RKO (cell line): ENCODE results near the gene KIAA1328.
"Not testable (repeated sequence)": the region's sequence is repeated elsewhere in the genome, so short reads cannot be mapped to it uniquely, and the experiment has no call there.

ENCODE experiments used
- DNase-seq: peaks from one replicate; pipeline ENCODE4 v3.0.0-alpha.2; 2016; ENCODE audit warnings: low spot score

The KIAA1328 gene

DNA sequence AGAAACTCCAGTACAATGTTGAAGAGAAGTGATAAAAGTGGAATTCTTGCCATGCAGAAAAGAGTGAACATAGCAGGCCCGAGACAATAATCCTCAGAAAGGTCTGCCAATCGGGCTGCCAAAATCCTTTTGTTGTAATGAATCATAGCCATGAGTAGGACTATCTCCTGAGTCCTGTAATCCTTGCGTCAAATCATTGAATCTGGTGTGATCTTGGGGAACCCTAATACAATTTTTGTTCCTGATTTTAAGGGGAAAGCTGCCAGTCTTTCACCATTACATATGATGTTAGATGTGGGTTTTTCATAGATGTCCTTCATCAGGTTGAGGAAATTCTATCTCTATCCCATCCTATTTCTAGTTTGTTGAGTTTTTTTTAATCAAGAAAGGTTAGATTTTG is 2.4 kb upstream of the KIAA1328 start:
- DNase-seq = no peak

DNA sequence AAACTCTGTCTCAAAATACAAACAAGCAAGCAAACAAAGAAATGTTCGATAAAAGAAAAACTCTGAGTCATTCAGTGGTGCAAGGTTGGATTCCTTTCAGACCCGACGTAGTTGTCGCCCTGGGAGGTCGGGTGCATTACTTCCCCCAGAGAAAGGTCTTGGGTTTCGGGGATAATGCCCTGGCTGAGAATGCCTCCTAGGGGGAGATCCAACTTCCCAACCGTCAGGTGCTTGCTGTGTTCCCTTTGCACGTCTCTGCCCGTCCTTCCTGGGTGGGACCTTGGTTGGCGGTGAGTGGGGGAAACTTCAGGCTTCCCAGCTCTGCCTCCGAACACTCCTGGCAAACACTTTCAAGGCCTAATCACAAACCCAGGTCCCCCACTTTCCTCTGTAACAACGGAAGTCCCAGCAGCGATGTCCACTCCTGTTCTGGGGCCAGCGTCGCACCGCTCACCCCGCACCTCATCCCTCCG is 734 bp upstream of the KIAA1328 start:
- DNase-seq = peak; percentile 52

DNA sequence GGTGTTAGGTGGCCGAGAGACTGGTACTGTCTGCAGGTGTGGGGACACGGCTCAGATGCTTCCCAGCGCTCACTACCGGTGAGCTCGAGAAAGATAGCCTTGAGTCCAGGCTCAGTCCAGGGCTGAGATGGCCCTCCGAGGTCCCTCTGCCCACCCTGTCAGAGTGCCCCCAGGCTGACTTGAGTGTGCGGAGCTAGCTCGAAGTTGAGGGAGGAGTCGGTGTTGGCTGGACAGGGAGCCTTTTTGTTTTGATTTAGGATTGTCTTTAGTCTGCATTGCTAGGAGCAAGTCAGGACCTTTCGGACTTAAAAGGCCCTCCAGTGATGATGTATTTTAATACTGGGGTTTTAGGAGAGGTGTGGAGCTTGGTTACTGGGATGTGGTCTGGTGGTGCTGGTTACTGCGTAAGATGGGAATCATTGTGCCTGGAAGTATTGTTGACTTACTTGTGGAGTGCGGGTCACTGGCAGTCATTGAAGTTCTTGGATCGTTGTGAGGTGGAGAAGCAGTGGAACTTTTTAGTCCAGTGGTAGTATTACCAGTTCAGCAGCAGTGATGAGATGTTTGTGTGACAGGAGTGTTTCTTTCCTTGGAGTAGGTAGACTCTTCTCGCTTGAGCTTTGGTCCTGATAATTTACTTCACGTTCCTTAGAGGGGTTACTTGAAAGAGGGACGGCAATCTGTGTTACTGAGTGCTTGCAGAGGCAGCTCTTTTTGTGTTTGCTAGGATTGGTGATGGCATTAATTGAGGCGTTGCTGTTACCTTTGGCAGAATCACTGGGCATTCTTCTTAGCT is 633 bp downstream of the KIAA1328 start:
- DNase-seq = peak; percentile 41

DNA sequence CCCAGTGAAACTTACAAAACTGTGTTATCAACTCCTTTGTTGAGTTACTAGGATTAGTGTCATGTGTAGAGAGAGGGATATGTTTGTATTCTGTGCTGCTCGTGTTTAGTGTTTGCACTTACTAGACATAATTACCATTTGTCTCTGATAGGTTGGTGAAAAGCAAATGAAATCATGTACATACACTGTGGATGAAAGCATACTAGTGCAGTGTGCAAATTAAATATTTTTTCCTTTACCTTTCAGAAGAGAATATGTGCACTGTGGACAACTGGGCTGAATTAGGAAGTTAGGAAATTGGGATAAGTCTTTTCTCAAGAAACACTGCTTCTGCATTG is 1.2 kb downstream of the KIAA1328 start:
- DNase-seq = no peak

GRCh38 chr18:36831139-36831538 is 2.2 kb downstream of the KIAA1328 start:
- DNase-seq = peak; percentile 68

- no peak for DNase-seq
These were observed 4.2 kb downstream of the KIAA1328 start for GRCh38 chr18:36833120-36833519.

GRCh38 chr18:36835927-36836326 is 7.0 kb downstream of the KIAA1328 start:
- no peak for DNase-seq

- DNase-seq = no peak
These were observed 10.9 kb downstream of the KIAA1328 start for GRCh38 chr18:36839835-36840234.

GRCh38 chr18:36843199-36843598 is 14.3 kb downstream of the KIAA1328 start:
- no peak for DNase-seq

- DNase-seq = no peak
These were observed 14.9 kb downstream of the KIAA1328 start for GRCh38 chr18:36843784-36844183.

GRCh38 chr18:36848609-36849008 is 19.7 kb downstream of the KIAA1328 start:
- DNase-seq = no peak

- no peak for DNase-seq
These were observed 20.5 kb downstream of the KIAA1328 start for GRCh38 chr18:36849288-36850006.

DNA sequence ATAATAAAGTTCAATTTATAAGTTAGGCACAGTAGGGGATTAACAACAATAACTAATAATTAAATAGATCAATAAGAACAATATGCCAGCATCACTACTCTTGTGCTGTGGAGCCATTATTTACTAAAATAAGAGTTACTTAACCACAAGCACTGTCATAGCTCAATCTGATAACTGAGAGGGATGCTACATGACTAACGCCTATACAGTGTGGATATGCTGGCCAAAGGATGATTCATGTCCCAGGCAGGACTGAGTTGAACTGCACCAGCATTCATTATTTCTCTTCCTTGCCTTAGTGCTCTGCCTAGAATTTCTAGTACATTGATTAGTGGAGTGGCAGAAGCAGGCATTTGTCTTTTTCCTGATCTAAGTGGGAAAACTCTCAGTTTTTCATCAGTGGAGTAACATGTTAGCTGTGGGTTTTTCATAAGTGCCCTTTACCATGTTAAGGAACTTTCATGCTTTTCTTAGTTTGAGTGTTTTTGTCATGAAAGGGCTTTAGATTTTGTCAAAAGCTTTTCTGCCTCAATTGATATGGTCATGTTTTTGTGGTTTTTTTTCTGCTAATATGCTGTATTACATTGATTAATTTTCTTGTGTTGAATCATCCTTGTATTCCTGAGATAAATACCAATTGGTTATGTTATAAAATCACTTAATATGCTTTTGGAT is 21.7 kb downstream of the KIAA1328 start:
- DNase-seq = peak; percentile 91

- DNase-seq = no peak
These were observed 22.3 kb downstream of the KIAA1328 start for GRCh38 chr18:36851202-36851590.

- no peak for DNase-seq
These were observed 27.9 kb downstream of the KIAA1328 start for GRCh38 chr18:36856815-36857214.

- DNase-seq = no peak
These were observed 33.3 kb downstream of the KIAA1328 start for GRCh38 chr18:36862182-36862581.

DNA sequence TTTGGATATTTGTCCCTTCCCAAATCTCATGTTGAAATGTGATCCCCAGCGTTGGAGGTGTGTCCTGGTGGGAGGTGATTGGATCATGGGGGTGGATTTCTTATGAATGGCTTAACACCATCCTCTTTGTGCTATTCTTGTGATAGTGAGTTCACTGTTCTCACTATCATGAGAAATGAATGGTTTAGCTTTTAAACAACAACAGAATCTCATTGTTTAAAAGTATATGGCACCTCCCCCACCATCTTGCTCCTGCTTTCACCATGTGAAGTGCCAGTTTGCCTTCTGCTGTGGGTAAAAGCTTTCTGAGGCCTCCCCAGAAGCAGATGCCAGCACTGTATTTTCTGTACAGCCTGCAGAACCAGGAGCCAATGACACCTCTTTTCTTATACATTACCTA is 38.1 kb downstream of the KIAA1328 start:
- DNase-seq = no peak

DNA sequence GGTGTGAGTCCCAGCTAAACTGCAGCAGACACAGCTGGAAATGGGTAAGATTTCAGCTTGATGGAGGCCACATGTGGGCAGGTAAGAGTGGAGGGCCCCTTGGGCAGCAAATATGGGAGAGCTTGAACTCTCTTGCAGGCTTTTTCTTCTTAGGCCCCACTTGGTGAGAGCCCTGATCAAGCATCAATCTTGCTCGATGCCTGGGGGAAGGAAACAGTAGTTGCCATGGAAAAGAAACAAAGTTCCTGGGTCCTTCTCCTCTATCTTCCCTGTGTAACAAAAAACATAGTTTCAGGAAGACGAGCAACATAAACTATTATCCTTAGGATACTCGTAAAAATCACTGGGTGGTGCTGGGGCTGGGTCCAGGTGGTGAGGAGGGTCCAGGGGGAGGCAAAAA is 42.9 kb downstream of the KIAA1328 start:
- no peak for DNase-seq

- no peak for DNase-seq
These were observed 43.4 kb downstream of the KIAA1328 start for GRCh38 chr18:36872329-36872728.

- DNase-seq = not testable (repeated sequence)
These were observed 44.9 kb downstream of the KIAA1328 start for GRCh38 chr18:36873826-36874225.

GRCh38 chr18:36879796-36880195 is 50.9 kb downstream of the KIAA1328 start:
- not testable (repeated sequence) for DNase-seq

DNA sequence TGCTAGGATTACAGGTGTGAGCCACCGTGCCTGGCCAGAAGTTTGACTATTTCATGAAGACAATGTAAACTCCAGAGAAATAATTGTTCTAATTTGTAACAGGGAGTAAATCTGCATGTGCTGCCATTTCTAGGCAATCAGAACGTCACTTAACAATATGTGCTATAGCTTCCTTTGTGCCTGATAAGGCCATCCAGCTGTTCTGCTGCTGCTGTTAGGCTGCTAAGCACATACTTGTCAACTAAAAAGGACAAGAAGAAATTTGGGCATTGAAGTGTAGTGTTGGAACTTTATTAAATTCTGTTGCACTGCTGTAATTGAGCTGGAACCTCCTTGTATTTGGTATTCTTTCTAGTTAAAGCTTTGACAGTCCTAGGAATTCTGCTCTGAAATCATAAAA is 57.1 kb downstream of the KIAA1328 start:
- DNase-seq = no peak

DNA sequence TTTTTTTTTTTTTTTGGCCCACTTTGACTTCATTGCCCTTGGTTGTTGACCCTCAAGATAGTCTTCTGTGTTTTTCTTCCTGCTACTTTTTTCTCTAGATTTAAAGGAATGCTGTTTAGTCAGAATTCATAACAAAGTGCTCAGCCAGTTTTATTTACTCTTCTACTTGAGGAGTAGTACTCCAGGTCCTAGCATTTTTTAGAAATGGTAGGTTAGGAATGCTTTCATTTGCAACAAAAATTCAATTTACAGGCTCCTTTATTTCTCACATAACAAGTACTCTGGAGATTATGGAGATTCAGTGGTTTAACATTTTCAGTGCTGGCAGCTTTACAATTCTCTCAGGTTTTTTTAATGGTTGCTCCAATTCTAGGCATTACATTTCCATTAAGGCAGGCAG is 58.2 kb downstream of the KIAA1328 start:
- no peak for DNase-seq
